A673 (cell line): ENCODE data around the gene CST2. TPM values are rescaled to one million over a fixed set of nuclear protein-coding genes. Genes with fewer than 3 reads are reported as not detected.
"Not testable (repeated sequence)": the region's sequence is repeated elsewhere in the genome, so short reads cannot be mapped to it uniquely, and the experiment has no call there.

ENCODE experiments used
- BruUV-seq: library from RNA; stranded (reverse); fragments of 400-500 nt; replicated peaks from 2 replicates; lab custom pipeline; 2021; lab: Mats Ljungman, UMichigan
- CTCF ChIA-PET: fragments of 300-600 bp; sonication (Branson Sonifier 250); formaldehyde crosslinking; loops from one replicate; lab custom pipeline; 2022; ENCODE audit warnings: antibody characterized with exemption; lab: Charles Lee
- POLR2A ChIA-PET: fragments of 300-600 bp; sonication (Branson Sonifier 250); formaldehyde crosslinking; loops from one replicate; lab custom pipeline; 2022; ENCODE audit warnings: antibody characterized with exemption; ENCODE audit not compliant: low non-redundant PET; lab: Charles Lee
- DNase-seq: peaks from one replicate; pipeline ENCODE4 v3.0.0-alpha.2; 2015; ENCODE audit warnings: low spot score
- H3K27ac ChIP-seq: fragments of 200-600 bp; sonication (generic); 2 replicates; pipeline ENCODE4 v1.5.1; 2016; ENCODE audit warnings: mixed run types, low read depth, mild to moderate bottlenecking, mixed read lengths, antibody characterized with exemption, low read length; ENCODE audit not compliant: poor library complexity, severe bottlenecking
- H3K27me3 ChIP-seq: fragments of 200-600 bp; sonication (generic); replicated peaks from 2 replicates; pipeline ENCODE4 v1.6.1; 2017; ENCODE audit warnings: mixed run types, low read depth, mild to moderate bottlenecking, mixed read lengths, antibody characterized with exemption, low read length; ENCODE audit not compliant: insufficient read depth, poor library complexity
- H3K36me3 ChIP-seq: fragments of 200-600 bp; sonication (generic); 2 replicates; pipeline ENCODE4 v1.6.1; 2016; ENCODE audit warnings: mixed run types, mild to moderate bottlenecking, mixed read lengths, antibody characterized with exemption, low read length; ENCODE audit not compliant: insufficient read depth, poor library complexity, severe bottlenecking
- H3K4me1 ChIP-seq: fragments of 200-600 bp; sonication (generic); 2 replicates; pipeline ENCODE4 v1.6.1; 2017; ENCODE audit warnings: mixed run types, mild to moderate bottlenecking, mixed read lengths, antibody characterized with exemption, low read length; ENCODE audit not compliant: insufficient read depth, poor library complexity, severe bottlenecking
- H3K4me3 ChIP-seq: fragments of 200-600 bp; sonication (generic); 2 replicates; pipeline ENCODE4 v1.5.1; 2016; ENCODE audit warnings: low read depth, mixed run types, mild to moderate bottlenecking, mixed read lengths, low read length; ENCODE audit not compliant: poor library complexity, severe bottlenecking
- H3K9me3 ChIP-seq: fragments of 200-600 bp; sonication (generic); 2 replicates; pipeline ENCODE4 v1.6.1; 2016; ENCODE audit warnings: mixed run types, low read depth, mild to moderate bottlenecking, mixed read lengths, antibody characterized with exemption, low read length; ENCODE audit not compliant: poor library complexity, severe bottlenecking
- CTCF ChIP-seq: fragments of 300-800, 200-600 bp; sonication (generic); conservative IDR thresholded peaks from 2 replicates; pipeline ENCODE4 v1.5.1; 2017; ENCODE audit warnings: low read depth, mild to moderate bottlenecking, antibody characterized with exemption, low read length, moderate library complexity, mixed read lengths
- EZH2 ChIP-seq: fragments of 200-600 bp; sonication (generic); IDR thresholded peaks from 2 replicates; pipeline ENCODE4 v1.6.1; 2017; ENCODE audit warnings: borderline replicate concordance, low read depth, mild to moderate bottlenecking, mixed read lengths, antibody characterized with exemption, low read length; ENCODE audit not compliant: poor library complexity, severe bottlenecking
- intact Hi-C: fragments of 100-400 bp; cut with micrococcal nuclease; formaldehyde crosslinking; loops from one replicate; pipeline ENCODE4 v1.10.0; 2022; ENCODE audit not compliant: unreplicated experiment
- total RNA-seq: library from RNA; stranded (reverse); gene quantifications from 2 replicates; pipeline ENCODE4 v1.2.3, GENCODE V29; 2021

Gene CST2
- total RNA-seq, 1 experiment from 2014 or later, result not detected

GRCh38 chr20:23841693-23842092 is 15.2 kb upstream of the CST2 start:
- H3K4me3 ChIP-seq, result no peak overlapping the region
- H3K9me3 ChIP-seq, result no peaks in the 10 kb centered on the region
- POLR2A ChIA-PET, result no interaction called here
- no peaks in the 10 kb centered on the region for H3K36me3 ChIP-seq
- peaks cover 7% of the 10 kb centered on the region for H3K27me3 ChIP-seq
- BruUV-seq, result no TSS peak
- CTCF ChIA-PET, result no interaction called here
- H3K4me1 ChIP-seq, result no peaks in the 10 kb centered on the region
- H3K27ac ChIP-seq, result no peak overlapping the region
- no peak for DNase-seq
- intact Hi-C loops, result no loop called here
- TF ChIP-seq EZH2 (no peak), CTCF (no peak)

GRCh38 chr20:23835716-23836115 is 9.2 kb upstream of the CST2 start:
- no TSS peak for BruUV-seq
- Histone ChIP-seq H3K27ac (no peak overlapping the region), H3K4me3 (no peak overlapping the region), H3K4me1 (no peaks in the 10 kb centered on the region), H3K9me3 (no peaks in the 10 kb centered on the region), H3K36me3 (no peaks in the 10 kb centered on the region), H3K27me3 (no peaks in the 10 kb centered on the region)
- CTCF ChIA-PET, result no interaction called here
- no peak for TF ChIP-seq CTCF
- no peak for TF ChIP-seq EZH2
- intact Hi-C loops, result no loop called here
- DNase-seq, result no peak
- POLR2A ChIA-PET, result no interaction called here

GRCh38 chr20:23832775-23833513 is 6.4 kb upstream of the CST2 start:
- intact Hi-C loops, result no loop called here
- ChIA-PET CTCF (no interaction called here), POLR2A (no interaction called here)
- no peak overlapping the region for H3K4me3 ChIP-seq
- no peak for TF ChIP-seq CTCF
- TF ChIP-seq EZH2, result no peak
- BruUV-seq, result no TSS peak
- no peaks in the 10 kb centered on the region for H3K4me1 ChIP-seq
- DNase-seq, result no peak
- no peaks in the 10 kb centered on the region for H3K9me3 ChIP-seq
- H3K27ac ChIP-seq, result no peak overlapping the region
- no peaks in the 10 kb centered on the region for H3K27me3 ChIP-seq
- no peaks in the 10 kb centered on the region for H3K36me3 ChIP-seq

GRCh38 chr20:23831961-23832360 is 5.4 kb upstream of the CST2 start:
- BruUV-seq, DNase-seq, intact Hi-C loops, H3K36me3 ChIP-seq, H3K4me1 ChIP-seq, H3K9me3 ChIP-seq, POLR2A ChIA-PET, CTCF ChIA-PET, H3K27ac ChIP-seq, H3K4me3 ChIP-seq, H3K27me3 ChIP-seq: not testable (repeated sequence)
